Head of caudate nucleus (tissue), 42 donors: ENCODE measurements around the gene NAT16.
"Not testable (repeated sequence)": the region's sequence is repeated elsewhere in the genome, so short reads cannot be mapped to it uniquely, and the experiment has no call there.

ENCODE experiments used
- DNase-seq, 42 donors: peaks; one replicate each; pipeline versions ENCODE4 v3.0.0 to v3.0.0-alpha.2; 2020 to 2021; ENCODE audit warnings: mixed read lengths in 7 of 42
- intact Hi-C: fragments of 100-400 bp; cut with DNase I; formaldehyde crosslinking; loops from one replicate; pipeline ENCODE4 v1.15.0; 2022

NAT16 gene

DNA sequence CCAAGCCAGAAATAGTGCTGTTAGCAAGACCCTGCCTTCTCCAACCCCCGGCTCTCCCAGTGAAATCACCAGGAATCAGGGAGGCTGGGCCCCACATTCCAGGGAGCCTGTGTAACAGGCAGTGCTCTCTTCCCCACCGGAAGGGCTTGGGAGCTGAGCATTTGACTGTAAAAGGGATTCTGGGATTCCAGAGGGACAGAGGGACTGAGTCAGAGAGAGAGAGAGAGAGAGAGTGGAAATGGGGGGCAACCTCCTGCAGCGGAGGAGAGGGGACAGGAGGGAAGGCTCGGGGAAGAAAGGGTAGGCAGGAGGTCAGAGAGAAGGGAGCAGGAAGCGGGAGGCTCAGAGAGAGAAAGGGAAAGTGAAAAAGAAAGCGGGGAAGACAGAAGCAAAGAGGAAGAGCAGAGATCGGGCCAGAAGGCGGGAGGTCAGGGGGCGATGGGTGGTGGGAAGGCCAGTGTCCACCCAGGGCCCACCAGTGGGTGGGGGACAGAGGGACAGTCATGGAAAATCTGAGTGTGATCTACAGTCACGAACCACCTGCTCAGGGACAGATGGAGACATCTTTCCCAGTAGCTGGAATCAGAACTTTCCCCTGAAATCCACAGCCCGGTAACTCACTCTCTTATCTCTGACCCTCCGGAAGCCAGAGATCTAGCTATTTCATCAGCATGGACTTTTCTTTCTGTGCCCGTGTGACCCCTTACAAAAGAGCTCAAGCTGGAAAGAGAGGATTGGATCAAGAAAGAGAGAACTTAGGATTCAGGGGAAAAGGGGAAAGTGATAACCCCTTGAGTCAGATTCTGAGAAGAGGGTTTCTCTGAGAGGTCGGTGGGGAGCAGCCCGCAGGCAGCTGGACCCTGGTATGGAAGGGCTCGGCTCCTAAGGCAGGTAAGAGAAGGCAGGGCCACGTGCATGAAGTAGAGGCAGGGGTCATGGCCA lies 57.8 kb downstream of the NAT16 start:
- no peak for DNase-seq
- intact Hi-C loops = no loop called here

DNA sequence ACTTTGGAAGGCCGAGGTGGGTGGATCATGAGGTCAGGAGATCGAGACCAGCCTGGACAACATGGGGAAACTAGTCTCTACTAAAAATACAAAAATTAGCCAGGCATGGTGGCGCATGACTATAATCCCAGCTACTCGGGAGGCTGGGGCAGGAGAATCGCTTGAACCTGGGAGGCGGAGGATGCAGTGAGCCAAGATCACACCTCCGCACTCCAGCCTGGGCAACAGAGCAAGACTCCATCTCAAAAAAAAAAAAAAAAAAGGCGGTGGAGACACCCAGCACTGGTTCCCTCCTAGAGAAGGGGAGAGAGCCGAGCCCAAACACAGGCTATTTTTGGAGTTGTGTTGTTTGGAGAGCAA lies 58.5 kb downstream of the NAT16 start:
- intact Hi-C loops, DNase-seq: not testable (repeated sequence)
